Measurements from ENCODE around the gene JAK2.

- no peak for TF ChIP-seq CTCF (optimal IDR thresholded peaks at IDR 0.05 in 1 of 3, IDR thresholded peaks at IDR 0.05 in 1 of 3, conservative IDR thresholded peaks at IDR 0.05 in 1 of 3; ENCODE audit: extremely low read depth in 1 of 3, insufficient read depth in 2 of 3, low read length in 3 of 3)
- TF ChIP-seq EZH2 (IDR thresholded peaks at IDR 0.05; ENCODE audit: low read length), result no peak
Observed at GRCh38 chr9:5025416-5025815, 40.3 kb downstream of the JAK2 start.

All from keratinocyte (primary cell).